Activated CD4-positive, alpha-beta T cell treated with anti-CD3 and anti-CD28 coated beads, Interleukin-2, Interleukin-6, amounts not matched to agents 100 ng/mL and 50 ng/mL, durations not matched to agents 16 hours and 8 hours (primary cell): ENCODE measurements around the gene IQCH.
"Not testable (repeated sequence)": the region's sequence is repeated elsewhere in the genome, so short reads cannot be mapped to it uniquely, and the experiment has no call there.

Experiments
- DNase-seq: peaks from one replicate; pipeline ENCODE4 v3.0.0-alpha.2; 2020

The IQCH gene

DNA sequence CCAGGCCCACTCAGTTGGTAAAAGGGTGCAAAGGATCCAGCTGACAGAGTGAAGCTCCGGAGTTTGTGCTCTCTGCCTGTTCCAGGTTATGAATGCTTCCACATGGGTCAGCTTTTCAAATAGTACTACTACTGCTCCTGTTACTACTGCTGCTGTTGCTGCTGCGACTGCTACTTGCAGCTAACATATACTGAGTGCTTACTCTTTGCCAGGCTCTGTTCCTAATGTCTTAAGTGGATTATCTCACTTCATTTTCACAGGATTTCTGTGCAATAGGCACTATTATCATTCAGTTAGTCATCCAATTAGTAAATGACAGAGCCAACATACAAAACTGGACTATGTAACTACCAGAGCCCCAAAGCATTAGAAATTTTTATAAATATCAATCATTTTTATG lies 106.5 kb downstream of the IQCH start:
- no peak for DNase-seq

GRCh38 chr15:67363712-67364111 lies 109.1 kb downstream of the IQCH start:
- not testable (repeated sequence) for DNase-seq

- DNase-seq, result no peak
Observed at GRCh38 chr15:67365994-67366393, 111.4 kb downstream of the IQCH start.

- peak; percentile 28 for DNase-seq
Observed at GRCh38 chr15:67366904-67367303, 112.3 kb downstream of the IQCH start.

GRCh38 chr15:67369359-67369998 lies 114.9 kb downstream of the IQCH start:
- DNase-seq, result no peak

DNA sequence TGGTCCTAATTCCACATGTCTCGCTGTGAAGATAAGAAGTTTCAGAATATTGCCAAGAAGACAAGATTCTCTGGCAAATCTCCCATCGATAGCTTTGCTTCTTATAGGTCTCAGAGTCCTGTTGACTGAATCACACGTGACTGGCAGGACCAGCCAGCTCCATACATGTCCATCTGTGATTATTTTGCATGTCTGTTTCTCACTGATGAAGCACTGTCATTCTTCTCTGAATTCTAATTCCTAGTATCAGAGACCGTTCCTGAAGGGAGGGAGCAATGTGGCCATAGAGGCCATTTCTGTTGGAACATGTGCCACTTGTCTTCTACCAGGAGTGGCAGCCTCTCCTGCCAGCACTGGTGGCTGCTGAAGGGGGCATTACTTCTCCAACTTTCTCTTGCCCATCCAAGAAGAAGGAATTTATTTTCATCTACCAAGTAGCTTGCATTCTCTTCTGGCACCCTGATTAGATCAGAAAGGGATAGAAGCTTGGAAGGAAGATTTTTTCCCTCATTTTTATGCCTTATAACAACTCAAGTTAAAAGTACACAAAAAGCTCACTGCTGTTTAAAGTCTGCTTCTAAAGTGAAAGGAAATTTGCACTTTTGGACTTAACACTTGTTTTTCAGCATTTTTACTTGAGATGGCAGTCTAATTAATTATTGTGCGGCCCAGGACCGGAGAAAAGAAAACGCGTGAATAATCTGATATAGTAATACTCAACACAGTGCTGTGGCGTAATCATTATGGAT lies 115.8 kb downstream of the IQCH start:
- DNase-seq, result no peak

- no peak for DNase-seq
Observed at GRCh38 chr15:67372543-67372942, 118.0 kb downstream of the IQCH start.

DNA sequence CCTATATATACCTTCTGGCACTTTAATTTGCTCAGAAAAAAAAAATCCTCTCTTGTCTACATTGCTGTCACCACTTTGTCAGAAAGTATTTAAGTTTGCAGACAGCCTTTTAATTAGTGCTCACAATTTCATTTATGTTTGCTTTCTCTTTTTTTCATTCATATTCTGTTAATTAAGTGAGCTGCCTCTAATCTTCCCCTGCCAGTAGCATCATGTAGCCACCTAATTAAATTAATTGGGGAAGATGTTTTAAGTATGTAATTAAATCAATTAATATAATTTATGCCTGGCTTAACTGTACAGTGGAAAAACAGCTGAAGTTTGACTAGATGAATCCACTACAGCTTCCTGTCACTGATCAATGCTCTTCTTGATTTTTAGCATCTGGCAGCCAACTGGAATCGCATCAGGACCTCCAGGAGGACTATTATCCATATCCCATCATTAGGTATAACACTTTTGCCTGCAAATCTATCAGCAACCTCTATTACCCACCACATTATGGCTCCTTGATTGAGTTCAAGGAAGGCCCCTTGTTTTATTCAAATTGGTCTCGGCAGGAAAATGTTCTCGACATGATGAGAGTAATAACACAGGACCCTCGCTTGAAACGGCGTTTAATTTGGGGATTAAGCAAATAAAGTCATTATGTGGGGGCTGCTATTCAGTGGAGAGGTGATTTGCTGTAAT lies 118.5 kb downstream of the IQCH start:
- no peak for DNase-seq

GRCh38 chr15:67373971-67374370 lies 119.4 kb downstream of the IQCH start:
- DNase-seq, result no peak

DNA sequence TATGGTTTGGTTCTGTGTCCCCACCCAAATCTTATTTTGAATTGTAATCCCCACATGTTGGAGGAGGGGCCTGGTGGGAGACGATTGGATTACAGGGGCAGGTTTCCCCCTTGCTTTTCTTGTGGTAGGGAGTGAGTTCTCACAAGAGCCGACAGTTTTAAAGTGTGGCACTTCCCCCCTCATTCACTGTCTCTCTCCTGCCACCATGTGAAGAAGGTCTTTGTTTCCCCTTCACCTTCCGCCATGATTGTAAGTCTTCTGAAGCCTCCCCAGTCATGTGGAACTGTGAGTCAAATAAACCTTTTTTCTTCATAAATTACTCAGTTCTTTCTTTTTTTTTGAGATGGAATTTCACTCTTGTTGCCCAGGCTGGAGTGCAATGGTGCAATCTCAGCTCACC lies 124.9 kb downstream of the IQCH start:
- no peak for DNase-seq

GRCh38 chr15:67380921-67381320 lies 126.3 kb downstream of the IQCH start:
- DNase-seq, result no peak

DNA sequence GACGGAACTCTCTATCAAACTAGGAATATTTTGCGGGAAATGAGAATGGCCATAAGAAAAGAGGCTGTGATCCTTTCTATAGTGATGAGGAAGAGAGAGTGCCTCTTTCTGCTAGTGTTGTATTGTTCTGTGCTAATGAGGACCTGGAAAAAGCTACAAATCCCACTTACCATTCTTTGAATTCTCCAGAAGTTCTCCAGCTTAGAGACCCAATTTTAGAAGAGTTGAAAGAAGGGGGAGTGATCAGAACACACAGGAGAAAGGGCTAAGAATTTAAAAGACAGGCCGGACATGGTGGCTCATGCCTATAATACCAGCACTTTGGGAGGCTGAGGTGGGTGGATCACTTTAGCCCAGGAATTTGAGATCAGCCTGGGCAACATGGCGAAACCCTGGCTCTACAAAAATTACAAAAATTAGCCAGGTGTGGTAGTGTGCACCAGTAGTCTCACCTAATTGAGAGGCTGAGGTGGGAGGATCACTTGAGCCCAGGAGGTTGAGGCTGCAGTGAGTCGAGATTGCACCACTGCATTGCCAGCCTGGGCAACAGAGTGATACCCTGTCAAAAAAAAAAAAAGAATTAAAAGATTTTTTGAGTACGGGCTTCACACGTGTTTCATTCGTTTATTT lies 126.9 kb downstream of the IQCH start:
- DNase-seq, result no peak

GRCh38 chr15:67382723-67383122 lies 128.1 kb downstream of the IQCH start:
- DNase-seq, result no peak

GRCh38 chr15:67383899-67384298 lies 129.3 kb downstream of the IQCH start:
- DNase-seq, result no peak

- no peak for DNase-seq
Observed at GRCh38 chr15:67384761-67385160, 130.2 kb downstream of the IQCH start.

DNA sequence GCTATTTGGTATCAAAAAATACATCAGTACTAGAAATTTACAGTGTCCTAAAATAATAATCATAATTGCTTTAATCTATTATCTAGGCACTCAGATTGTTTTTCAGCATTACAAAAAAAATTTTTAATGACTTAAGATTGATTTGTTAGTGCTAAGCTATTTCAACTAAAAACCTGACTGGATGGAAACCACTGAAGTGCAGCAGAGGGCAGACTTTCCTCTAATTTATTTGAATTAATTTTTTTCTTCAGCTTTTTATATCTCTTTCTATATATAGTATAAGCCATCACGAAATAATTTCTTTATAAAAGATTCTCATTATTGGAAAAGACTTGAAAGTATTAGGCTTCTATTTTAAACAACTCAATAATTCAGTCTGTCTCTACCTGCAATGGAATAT lies 131.4 kb downstream of the IQCH start:
- no peak for DNase-seq

- no peak for DNase-seq
Observed at GRCh38 chr15:67386947-67387346, 132.4 kb downstream of the IQCH start.

DNA sequence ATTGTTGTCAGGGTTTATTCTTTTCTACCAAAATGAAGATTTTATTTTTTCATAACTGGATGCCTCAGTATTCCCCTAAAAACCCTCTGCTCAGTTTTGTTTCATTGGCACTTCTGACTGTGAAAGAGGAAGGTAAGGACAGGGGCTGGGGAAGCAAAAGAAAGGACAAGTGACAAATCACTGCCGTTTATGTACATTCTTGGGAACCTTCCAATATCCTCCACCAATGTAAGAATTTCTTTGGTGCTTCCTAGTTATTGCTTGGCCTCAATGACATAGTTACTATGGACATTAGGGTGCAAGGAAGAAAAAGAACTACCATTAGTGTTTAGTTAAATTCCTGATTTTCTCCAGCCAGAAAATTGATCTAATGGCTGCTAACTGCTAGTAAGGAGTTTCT lies 135.4 kb downstream of the IQCH start:
- DNase-seq, result no peak

DNA sequence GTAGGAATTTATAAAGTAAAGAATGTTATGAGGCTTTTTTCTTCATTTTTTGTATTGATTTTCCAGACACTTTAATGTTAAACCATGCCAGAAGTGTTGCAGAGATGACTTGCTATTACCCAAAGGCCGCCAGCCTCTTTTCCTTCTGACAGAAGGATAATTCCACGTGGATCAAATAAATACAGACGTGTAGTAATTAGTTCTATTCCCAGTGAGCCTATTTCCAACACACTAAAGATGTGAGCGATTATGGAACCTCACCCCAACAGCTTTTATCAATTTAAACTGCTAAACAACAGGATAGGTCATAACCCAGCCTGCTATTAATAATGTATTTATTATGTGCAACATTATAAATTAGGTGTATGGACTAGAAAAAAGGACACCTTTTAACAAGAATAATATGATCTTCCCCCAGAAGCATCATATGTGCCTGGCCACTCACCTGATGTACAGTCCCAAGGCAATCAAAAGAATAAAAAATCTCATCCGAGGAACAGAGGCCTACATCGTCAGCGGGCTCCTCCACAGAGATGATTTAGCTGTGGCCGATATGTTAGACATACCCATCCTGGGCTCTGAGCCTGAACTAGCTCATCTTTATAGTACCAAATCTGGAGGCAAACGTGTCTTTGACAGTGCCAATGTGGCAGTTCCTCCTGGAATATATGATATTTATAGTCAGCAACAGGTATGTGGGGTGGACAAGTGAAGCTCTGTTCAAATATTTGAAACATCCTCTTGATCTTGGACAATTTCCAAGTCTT lies 140.5 kb downstream of the IQCH start:
- no peak for DNase-seq

- DNase-seq, result no peak
Observed at GRCh38 chr15:67396114-67396513, 141.5 kb downstream of the IQCH start.

GRCh38 chr15:67397139-67397538 lies 142.6 kb downstream of the IQCH start:
- DNase-seq, result no peak

DNA sequence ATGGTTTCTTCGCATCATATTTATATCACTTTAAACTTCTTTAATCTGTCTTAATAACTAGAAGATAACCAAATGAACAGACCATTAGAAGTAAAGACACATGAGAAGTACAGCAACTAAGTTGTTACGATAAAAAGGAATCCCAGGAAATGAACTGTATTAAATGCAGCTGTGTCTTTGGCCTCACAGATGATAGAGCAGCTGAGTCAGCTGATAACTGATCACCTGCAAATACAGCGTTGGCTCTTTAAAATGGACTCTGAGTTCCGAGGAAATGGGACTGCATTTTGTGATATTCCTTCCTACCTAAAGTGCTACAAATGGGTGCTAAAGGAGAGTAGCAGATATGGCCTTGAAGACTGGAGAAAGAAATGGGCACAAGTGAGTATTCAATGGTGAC lies 145.3 kb downstream of the IQCH start:
- DNase-seq, result no peak

DNA sequence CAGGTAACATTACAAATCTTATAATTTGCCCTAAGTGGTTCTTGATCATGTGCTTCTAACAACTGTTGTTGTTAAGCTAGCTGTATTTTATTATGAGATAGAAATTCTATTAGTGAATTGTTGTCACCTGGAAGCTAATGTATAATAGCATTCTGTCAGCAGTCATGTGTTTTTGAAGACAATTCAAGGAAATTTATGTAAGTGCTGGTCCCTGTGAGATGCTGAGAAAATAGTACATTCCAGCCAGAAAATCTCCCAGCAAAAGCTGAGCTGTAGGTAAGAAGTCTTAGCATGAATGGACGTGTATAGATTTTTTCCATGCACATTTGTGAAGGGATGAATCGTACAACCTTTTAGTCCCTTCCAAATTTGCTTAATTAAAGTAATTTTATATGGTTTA lies 146.3 kb downstream of the IQCH start:
- DNase-seq, result no peak
